Mesodermal cell (in vitro differentiated cells): ENCODE results near the gene ZFP62. TPM values are rescaled to one million over a fixed set of nuclear protein-coding genes. Genes with fewer than 3 reads are reported as not detected.
A peak's percentile ranks its signal among the peaks of the same experiment; 100 is the strongest.
"Not testable (repeated sequence)": the region's sequence is repeated elsewhere in the genome, so short reads cannot be mapped to it uniquely, and the experiment has no call there.

ENCODE experiments used
- H3K27ac ChIP-seq: 2 replicates; pipeline ENCODE4 v1.7.0; 2013; ENCODE audit warnings: mild to moderate bottlenecking, low read depth, low read length, moderate library complexity; ENCODE audit not compliant: severe bottlenecking
- H3K36me3 ChIP-seq: 2 replicates; pipeline ENCODE4 v1.7.1; 2013; ENCODE audit warnings: mild to moderate bottlenecking, low read length, moderate library complexity; ENCODE audit not compliant: control insufficient read depth, insufficient read depth
- H3K4me1 ChIP-seq: one replicate; pipeline ENCODE4 v1.7.1; 2013; ENCODE audit warnings: mild to moderate bottlenecking, low read length; ENCODE audit not compliant: insufficient read depth, control insufficient read depth, poor library complexity, severe bottlenecking
- H3K4me3 ChIP-seq: 2 replicates; pipeline ENCODE4 v1.7.0; 2013; ENCODE audit warnings: low read length, control low read depth, mild to moderate bottlenecking; ENCODE audit not compliant: insufficient read depth, poor library complexity, severe bottlenecking; ENCODE audit errors: extremely low read depth
- H3K9me3 ChIP-seq: 2 replicates; pipeline ENCODE4 v1.7.1; 2013; ENCODE audit warnings: mild to moderate bottlenecking, low read length, moderate library complexity; ENCODE audit not compliant: control insufficient read depth
- WGBS, 2 experiments: methylation state at CpG; one replicate each; pipeline ENCODE4 v1.1.5; 2013; ENCODE audit warnings: missing lambda C conversion rate in 2 of 2; ENCODE audit not compliant: insufficient coverage in 2 of 2; 5-methylcytosine and 5-hydroxymethylcytosine counted together
- polyA plus RNA-seq, 2 experiments: library from polyadenylated mRNA; stranded (reverse); fragments of 50-300 nt; gene quantifications; one replicate each; pipeline ENCODE4 v1.2.3, GENCODE V29; 2013

The ZFP62 gene
- 19.7 TPM for polyA plus RNA-seq (2013, experiment 1 of 2)
- polyA plus RNA-seq (2013, experiment 2 of 2) = 28.6 TPM

DNA sequence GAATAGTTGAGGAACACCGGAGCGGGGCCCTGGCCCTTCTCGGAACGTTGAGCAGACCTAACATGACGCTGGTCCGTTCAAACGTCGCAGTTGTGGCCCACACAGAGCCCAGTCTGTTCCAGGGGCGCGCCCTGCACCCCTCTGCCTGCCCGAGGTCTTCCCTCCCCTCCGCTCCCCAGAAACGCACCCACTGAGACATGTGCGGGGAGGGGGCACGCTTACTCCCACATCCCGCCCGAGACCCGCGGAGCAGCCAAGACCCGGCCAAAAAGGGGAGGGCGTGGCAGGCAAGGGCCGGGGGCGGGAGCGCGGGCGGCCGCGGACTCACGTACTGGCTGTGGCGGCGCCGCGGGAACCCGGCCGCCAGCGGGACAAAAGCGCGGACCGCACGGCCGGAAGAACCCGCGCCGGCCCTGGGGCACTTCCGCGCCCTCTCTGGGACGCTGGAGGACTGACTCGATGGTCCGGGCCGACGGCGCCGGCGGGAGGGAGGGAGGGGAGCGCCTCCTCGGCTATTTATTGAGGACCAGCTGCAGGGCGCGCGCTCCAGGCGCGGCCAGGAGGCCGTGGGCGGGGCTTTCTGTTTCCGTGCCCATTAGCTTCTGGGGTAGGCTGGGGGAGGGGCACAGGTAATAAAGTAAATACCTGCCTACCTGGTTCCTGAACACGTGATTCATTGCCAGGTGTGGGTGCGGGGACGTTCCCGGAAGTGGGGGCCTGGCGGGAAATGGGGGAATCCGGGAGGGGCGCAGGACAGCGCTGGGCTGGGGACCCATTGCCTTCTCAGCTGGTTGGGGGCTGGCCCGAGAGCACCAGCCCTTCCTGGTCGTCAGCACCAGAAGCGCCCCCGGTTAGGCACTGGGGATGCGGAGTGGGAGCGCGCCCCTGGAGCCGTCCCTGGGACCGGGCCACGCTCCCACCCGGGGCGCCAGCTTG lies at the start of gene ZFP62:
ZFP62 (minus strand) TSS at position 390 of the 936 bp plus-strand sequence; CDS start at position 333, 57 bp downstream.
- no peaks in the 10 kb centered on the region for H3K4me1 ChIP-seq
- no peaks in the 10 kb centered on the region for H3K9me3 ChIP-seq
- H3K36me3 ChIP-seq = peaks cover 14% of the 10 kb centered on the region
- 0% methylated on average over 56 to 67 of the region's 84 CpGs for WGBS, 2 experiments
- H3K27ac ChIP-seq = peak within 1 kb of the TSS; percentile 81
- peak within 1 kb of the TSS; percentile 90 for H3K4me3 ChIP-seq

DNA sequence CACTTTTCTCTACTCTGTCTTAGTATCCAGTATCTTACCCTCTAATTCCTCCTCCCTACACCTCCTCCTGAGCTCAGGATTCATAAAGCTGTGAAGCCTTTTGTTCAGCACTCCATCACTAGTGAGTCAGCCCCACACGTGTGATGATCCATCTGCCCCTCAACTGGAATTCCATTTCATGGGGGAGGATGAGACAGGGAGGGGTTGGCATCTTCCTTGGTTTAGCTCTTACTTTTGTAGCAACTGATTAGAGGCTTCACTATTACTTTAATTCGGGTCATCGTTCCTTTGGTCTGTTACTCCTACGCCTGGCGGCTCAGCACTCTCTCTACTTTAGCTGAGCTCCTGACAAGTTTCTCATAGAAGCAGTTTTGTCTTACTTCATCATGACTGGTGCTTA lies 49.7 kb upstream of the ZFP62 start:
- Histone ChIP-seq H3K9me3 (peaks cover 18% of the 10 kb centered on the region), H3K4me1 (no peaks in the 10 kb centered on the region), H3K27ac (no peak overlapping the region), H3K4me3 (no peak overlapping the region), H3K36me3 (no peaks in the 10 kb centered on the region)
- WGBS, 2 experiments = 82 to 85% methylated on average over 4 to 5 of the region's 5 CpGs

DNA sequence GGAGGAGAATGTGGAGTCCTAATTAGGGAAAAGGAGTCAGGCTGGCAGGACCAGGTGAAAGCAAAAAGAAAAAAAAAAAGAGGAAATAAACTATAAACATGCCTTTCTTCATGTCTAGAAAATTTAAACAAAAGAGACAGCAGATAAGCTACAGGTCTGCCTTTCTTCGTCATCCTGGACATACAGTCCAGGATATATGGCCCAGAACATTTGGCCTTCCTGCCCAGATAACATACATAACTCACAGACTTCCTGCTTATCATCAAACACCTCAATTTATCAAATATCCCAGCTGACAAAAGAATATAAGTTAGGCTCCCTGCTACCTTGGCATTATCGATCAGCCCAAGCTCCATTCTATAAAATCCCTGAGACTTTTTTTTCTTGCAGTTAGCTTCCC lies 49.1 kb upstream of the ZFP62 start:
- H3K4me3 ChIP-seq = no peak overlapping the region
- no peaks in the 10 kb centered on the region for H3K4me1 ChIP-seq
- no peaks in the 10 kb centered on the region for H3K36me3 ChIP-seq
- H3K27ac ChIP-seq = no peak overlapping the region
- H3K9me3 ChIP-seq = peaks cover 18% of the 10 kb centered on the region
- WGBS, 2 experiments = 74 to 82% methylated on average over 2 of the region's 2 CpGs

DNA sequence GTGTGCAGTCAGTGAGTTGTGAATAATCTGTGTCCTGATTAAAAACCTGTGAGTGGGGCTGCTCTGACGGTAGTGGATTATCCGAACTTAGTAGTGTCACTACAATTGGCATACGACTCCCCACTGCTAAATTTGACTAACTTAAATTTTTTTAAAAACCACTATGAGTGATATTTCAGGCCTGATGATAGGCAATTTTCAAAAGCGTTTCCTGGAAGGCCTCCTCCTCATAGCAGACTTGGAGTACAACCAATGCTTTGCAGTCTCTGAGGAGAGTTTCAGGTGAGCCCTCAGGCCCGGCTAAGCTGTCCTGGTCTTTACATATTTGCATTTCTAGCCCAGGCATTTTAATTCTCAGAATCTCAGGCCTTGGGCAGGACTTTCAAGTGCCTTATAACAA lies 48.7 kb upstream of the ZFP62 start:
- 85 to 92% methylated on average over 1 to 2 of the region's 5 CpGs for WGBS, 2 experiments

DNA sequence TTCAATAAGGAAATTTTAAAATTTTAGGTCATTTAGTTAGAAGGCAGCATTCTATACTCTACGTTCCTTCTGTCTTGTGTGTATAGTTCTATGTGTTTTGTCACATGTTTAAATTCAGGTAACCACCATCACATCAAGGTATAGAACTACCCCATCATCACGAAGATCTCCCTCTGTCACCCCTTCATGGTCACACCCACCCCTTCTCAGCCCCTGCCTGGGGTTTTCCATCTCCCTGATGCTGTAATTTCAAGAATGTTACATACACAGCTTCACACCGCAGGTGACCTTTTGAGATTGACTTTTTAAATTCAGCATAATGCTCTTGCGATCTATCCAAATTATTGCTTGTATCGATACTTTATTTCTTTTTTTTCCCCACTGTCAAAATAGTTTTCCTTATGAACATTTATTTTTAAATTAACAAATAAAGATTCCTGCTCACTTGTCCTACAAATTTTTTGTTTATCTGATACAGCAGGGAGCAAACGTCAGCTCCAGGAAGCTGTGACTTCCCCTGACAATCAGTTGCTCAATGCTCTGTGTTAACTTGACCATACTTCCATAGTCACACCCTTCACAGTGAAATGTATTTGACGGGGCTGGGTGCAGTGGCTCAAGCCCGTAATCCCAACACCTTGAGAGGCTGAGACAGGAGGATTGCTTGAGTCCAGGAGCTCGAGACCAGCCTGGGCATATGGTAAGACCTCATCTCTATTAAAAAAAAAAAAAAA lies 48.1 kb upstream of the ZFP62 start:
- no peaks in the 10 kb centered on the region for H3K36me3 ChIP-seq
- 79 to 88% methylated on average over 4 of the region's 9 CpGs for WGBS, 2 experiments
- H3K4me1 ChIP-seq = no peaks in the 10 kb centered on the region
- H3K27ac ChIP-seq = no peak overlapping the region
- no peak overlapping the region for H3K4me3 ChIP-seq
- H3K9me3 ChIP-seq = peaks cover 18% of the 10 kb centered on the region

More for the DNA sequence above, 48.7 kb upstream of the ZFP62 start:
- Histone ChIP-seq H3K4me3 (no peak overlapping the region), H3K36me3 (no peaks in the 10 kb centered on the region), H3K27ac (no peak overlapping the region), H3K4me1 (no peaks in the 10 kb centered on the region), H3K9me3 (peaks cover 18% of the 10 kb centered on the region)

DNA sequence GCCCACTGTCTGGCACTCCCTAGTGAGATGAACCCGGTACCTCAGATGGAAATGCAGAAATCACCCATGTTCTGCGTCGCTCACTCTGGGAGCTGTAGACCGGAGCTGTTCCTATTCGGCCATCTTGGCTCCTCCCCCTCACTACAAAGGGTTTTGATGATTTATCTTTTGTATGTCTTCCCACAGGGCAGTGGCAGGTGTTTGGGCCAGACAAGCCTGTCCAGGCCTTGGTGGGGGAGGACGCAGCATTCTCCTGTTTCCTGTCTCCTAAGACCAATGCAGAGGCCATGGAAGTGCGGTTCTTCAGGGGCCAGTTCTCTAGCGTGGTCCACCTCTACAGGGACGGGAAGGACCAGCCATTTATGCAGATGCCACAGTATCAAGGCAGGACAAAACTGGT lies 47.3 kb upstream of the ZFP62 start:
- no peaks in the 10 kb centered on the region for H3K4me1 ChIP-seq
- 94 to 98% methylated on average over 6 to 9 of the region's 9 CpGs for WGBS, 2 experiments

DNA sequence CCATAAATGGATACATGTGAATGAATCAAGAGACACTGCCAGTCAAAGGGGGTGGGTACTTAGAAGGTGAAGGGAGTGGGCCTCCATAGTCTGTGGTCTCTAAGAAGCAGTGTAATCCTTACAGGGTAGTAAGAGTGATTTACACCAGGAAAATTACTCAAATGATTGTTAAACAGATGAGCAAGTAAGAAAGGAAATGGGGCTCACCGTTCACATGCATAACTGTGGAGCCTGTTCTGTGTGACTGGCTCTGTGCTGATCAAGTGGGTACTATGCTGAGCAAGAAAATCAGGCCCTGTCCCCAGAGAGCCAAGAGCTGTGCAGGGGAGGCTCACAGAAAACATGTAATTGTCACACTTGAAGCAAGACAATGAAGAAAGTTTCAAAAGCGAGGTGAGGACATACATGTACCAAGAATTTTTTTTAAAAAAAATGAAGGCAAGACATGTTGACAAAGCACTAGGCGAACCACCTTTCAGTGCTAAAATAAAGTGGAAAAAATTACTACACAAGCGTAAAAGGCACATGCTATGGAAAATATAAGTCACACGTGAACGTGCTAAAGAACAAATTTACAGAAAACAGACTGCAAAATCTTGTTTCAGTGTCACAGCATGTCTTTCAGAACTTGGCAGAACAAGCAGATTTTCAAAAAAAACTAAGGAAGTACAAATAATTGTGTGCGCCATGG lies 40.4 kb upstream of the ZFP62 start:
- H3K4me1 ChIP-seq = no peaks in the 10 kb centered on the region
- no peak overlapping the region for H3K4me3 ChIP-seq
- WGBS, 2 experiments = 90 to 95% methylated on average over 4 to 6 of the region's 7 CpGs
- no peaks in the 10 kb centered on the region for H3K9me3 ChIP-seq
- no peak overlapping the region for H3K27ac ChIP-seq
- no peaks in the 10 kb centered on the region for H3K36me3 ChIP-seq

More for the DNA sequence above, 47.3 kb upstream of the ZFP62 start:
- peaks cover 18% of the 10 kb centered on the region for H3K9me3 ChIP-seq
- no peak overlapping the region for H3K27ac ChIP-seq
- H3K36me3 ChIP-seq = no peaks in the 10 kb centered on the region
- H3K4me3 ChIP-seq = no peak overlapping the region

DNA sequence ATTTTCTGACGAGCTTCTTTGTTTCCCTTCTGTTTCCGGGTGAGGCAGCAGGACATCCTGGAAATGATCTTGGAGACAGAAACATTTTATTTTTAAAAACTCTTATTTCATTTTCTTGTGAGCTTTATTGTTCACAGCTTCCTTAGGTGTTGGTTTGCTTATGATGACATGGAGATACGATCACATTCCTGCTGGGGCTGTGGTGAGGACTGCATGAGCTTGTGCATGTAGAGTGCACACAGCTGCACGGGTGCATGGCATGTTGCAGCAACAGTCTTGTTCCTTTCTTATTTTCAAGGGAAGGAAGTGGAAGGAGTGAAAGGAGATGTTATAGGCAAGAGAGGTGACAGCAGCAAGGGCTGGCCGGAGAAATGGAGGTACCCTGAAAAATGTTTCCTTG lies 39.1 kb upstream of the ZFP62 start:
- Histone ChIP-seq H3K4me1 (no peaks in the 10 kb centered on the region), H3K4me3 (no peak overlapping the region), H3K27ac (no peak overlapping the region), H3K9me3 (no peaks in the 10 kb centered on the region), H3K36me3 (no peaks in the 10 kb centered on the region)
- WGBS, 2 experiments = 86 to 93% methylated on average over 2 of the region's 5 CpGs

DNA sequence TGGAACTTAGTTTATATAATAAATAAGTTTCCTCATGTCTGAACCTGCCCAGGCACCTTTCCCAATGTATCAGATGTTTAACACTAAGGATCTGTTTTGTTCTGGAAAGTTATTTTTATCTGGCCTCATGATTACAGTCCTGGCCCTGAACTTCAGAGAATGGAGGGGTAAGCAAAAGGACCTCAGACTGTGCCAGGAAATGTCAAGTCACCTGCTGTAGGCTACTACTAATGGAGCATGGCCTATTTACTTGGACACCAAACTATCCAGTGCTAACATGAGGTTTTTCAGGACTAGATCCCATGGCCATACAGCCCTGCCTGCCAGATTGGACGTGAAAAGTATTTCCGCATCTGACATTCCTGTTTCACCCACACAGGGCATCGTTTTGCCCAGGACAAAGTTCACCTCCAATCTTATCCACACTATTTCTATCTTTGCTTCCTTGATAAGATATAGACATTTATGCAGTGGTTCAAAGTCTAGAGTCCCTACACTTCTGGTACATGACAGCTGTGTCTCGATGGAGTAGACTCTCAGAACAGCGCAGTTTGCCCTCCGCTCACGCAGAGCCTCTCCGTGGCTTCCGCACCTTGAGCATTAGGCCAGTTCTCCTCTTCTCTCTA lies 37.7 kb upstream of the ZFP62 start, which contains the start of gene BTNL8:
BTNL8 (plus strand) TSS at position 539 of the 626 bp plus-strand sequence. CDS start 152 bp downstream, outside the sequence.
- 92 to 99% methylated on average over 6 to 8 of the region's 9 CpGs for WGBS, 2 experiments
- no peaks in the 10 kb centered on the region for H3K9me3 ChIP-seq
- no peak within 1 kb of the TSS for H3K27ac ChIP-seq
- H3K36me3 ChIP-seq = no peaks in the 10 kb centered on the region
- H3K4me1 ChIP-seq = no peaks in the 10 kb centered on the region
- H3K4me3 ChIP-seq = no peak within 1 kb of the TSS

DNA sequence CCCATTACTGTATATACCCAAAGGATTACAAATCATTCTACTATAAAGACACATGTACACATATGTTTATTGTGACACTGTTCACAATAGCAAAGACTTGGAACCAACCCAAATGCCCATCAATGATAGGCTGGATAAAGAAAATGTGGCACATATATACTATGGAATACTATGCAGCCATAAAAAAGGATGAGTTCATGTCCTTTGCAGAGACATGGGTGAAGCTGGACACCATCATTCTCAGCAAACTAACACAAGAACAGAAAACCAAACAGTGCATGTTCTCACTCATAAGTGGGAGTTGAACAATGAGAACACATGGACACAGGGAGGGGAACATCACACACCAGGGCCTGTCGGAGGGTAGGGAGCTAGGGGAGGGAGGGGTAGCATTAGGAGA lies 34.3 kb upstream of the ZFP62 start:
- not testable (repeated sequence) for H3K4me1 ChIP-seq, H3K27ac ChIP-seq, H3K9me3 ChIP-seq, H3K4me3 ChIP-seq, H3K36me3 ChIP-seq
- WGBS, 2 experiments = no CpG with 5 or more reads among the region's 1 CpG
